Smooth muscle cell (in vitro differentiated cells): ENCODE data around the gene ZNF281. TPM values are rescaled to one million over a fixed set of nuclear protein-coding genes. Genes with fewer than 3 reads are reported as not detected.

ENCODE experiments used
- DNase-seq: peaks from one replicate; lab custom pipeline; 2025; ENCODE audit not compliant: unreplicated experiment; lab: John Stamatoyannopoulos, UW
- H2AFZ ChIP-seq: fragments of 200-600 bp; sonication (generic); 2 replicates; pipeline ENCODE4 v1.6.0; 2016; ENCODE audit warnings: antibody characterized with exemption, low read depth, mild to moderate bottlenecking
- H3F3A ChIP-seq: fragments of 200-600 bp; sonication (generic); 2 replicates; pipeline ENCODE4 v1.6.0; 2017; ENCODE audit warnings: antibody characterized with exemption, low read depth
- H3K27ac ChIP-seq: fragments of 200-600 bp; sonication (generic); 2 replicates; pipeline ENCODE4 v1.5.1; 2016; ENCODE audit warnings: low read depth, mild to moderate bottlenecking
- H3K27me3 ChIP-seq: fragments of 200-600 bp; sonication (generic); 2 replicates; pipeline ENCODE4 v1.6.1; 2016; ENCODE audit warnings: low read depth, mild to moderate bottlenecking
- H3K36me3 ChIP-seq: fragments of 200-600 bp; sonication (generic); 2 replicates; pipeline ENCODE4 v1.5.1; 2016; ENCODE audit warnings: low read depth
- H3K4me1 ChIP-seq: fragments of 200-600 bp; sonication (generic); 2 replicates; pipeline ENCODE4 v1.5.1; 2016; ENCODE audit warnings: low read depth
- H3K4me2 ChIP-seq: fragments of 200-600 bp; sonication (generic); 2 replicates; pipeline ENCODE4 v1.6.0; 2016; ENCODE audit warnings: mild to moderate bottlenecking
- H3K4me3 ChIP-seq: fragments of 200-600 bp; sonication (generic); 2 replicates; pipeline ENCODE4 v1.5.1; 2016; ENCODE audit warnings: mild to moderate bottlenecking
- H3K79me2 ChIP-seq: fragments of 200-600 bp; sonication (generic); 2 replicates; pipeline ENCODE4 v1.6.0; 2016; ENCODE audit warnings: low read depth, mild to moderate bottlenecking
- H3K9ac ChIP-seq: fragments of 200-600 bp; sonication (generic); 2 replicates; pipeline ENCODE4 v1.6.0; 2016; ENCODE audit warnings: low read depth
- H3K9me3 ChIP-seq: fragments of 200-600 bp; sonication (generic); replicated peaks from 2 replicates; pipeline ENCODE4 v1.5.1; 2016; ENCODE audit warnings: low read depth
- H4K20me1 ChIP-seq: fragments of 200-600 bp; sonication (generic); 2 replicates; pipeline ENCODE4 v1.6.0; 2016; ENCODE audit warnings: low read depth
- CTCF ChIP-seq: fragments of 200-600 bp; sonication (generic); IDR thresholded peaks from 2 replicates; pipeline ENCODE4 v1.5.1; 2017; ENCODE audit warnings: borderline replicate concordance, mild to moderate bottlenecking, antibody characterized with exemption; ENCODE audit not compliant: insufficient read depth, poor library complexity, severe bottlenecking
- WGBS: methylation state at CpG from one replicate; pipeline ENCODE4 v1.1.7; 2016; ENCODE audit warnings: low lambda C conversion rate; 5-methylcytosine and 5-hydroxymethylcytosine counted together
- polyA plus RNA-seq: library from polyadenylated mRNA; unstranded; fragments of >200 nt; fragmentation: Nextera tagmentation; extraction: Ambion mirVana; gene quantifications from 2 replicates; pipeline ENCODE4 v1.2.1, GENCODE V29; 2016
- total RNA-seq: library from RNA; depleted of rRNA; stranded (reverse); fragments of >200 nt; gene quantifications from 2 replicates; pipeline ENCODE4 v1.2.3, GENCODE V29; 2014

The ZNF281 gene
- total RNA-seq (59.4 and 64.4 TPM in 2 replicates), polyA plus RNA-seq (34.4 and 35.0 TPM in 2 replicates)

- H3K9ac ChIP-seq: peak within 1 kb of the TSS; percentile 97
- peak within 1 kb of the TSS; percentile 96 for H3K4me2 ChIP-seq
- peaks cover 7% of the 10 kb centered on the region for H3F3A ChIP-seq
- H3K9me3 ChIP-seq: no peaks in the 10 kb centered on the region
- peak within 1 kb of the TSS; percentile 87 for H3K27ac ChIP-seq
- TF ChIP-seq CTCF: no peak
- peaks cover 39% of the 10 kb centered on the region for H4K20me1 ChIP-seq
- H3K4me3 ChIP-seq: peak within 1 kb of the TSS; percentile 82
- DNase-seq: peak; percentile 80
- H3K4me1 ChIP-seq: peaks cover 56% of the 10 kb centered on the region
- H3K27me3 ChIP-seq: no peaks in the 10 kb centered on the region
- peaks cover 48% of the 10 kb centered on the region for H3K79me2 ChIP-seq
- peak within 1 kb of the TSS; percentile 81 for H2AFZ ChIP-seq
- no peaks in the 10 kb centered on the region for H3K36me3 ChIP-seq
- 2% methylated on average over 36 of the region's 54 CpGs for WGBS
Measured at GRCh38 chr1:200409761-200410565, at the start of gene ZNF281. ZNF281 (minus strand) TSS chr1:200410036; CDS start chr1:200409705, 331 bp downstream.

- Histone ChIP-seq H3K27ac (no peak overlapping the region), H3K4me1 (no peaks in the 10 kb centered on the region), H2AFZ (no peak overlapping the region), H3K79me2 (no peaks in the 10 kb centered on the region), H3F3A (no peaks in the 10 kb centered on the region), H3K4me3 (no peak overlapping the region), H3K9ac (no peak overlapping the region), H3K36me3 (no peaks in the 10 kb centered on the region), H3K9me3 (no peaks in the 10 kb centered on the region), H3K27me3 (no peaks in the 10 kb centered on the region), H4K20me1 (no peaks in the 10 kb centered on the region), H3K4me2 (no peak overlapping the region)
- DNase-seq: no peak
- WGBS: 97% methylated on average over 14 of the region's 14 CpGs
- no peak for TF ChIP-seq CTCF
Measured at GRCh38 chr1:200458780-200459179, 48.9 kb upstream of the ZNF281 start.

- H3K9me3 ChIP-seq: no peaks in the 10 kb centered on the region
- no peaks in the 10 kb centered on the region for H3K27me3 ChIP-seq
- no peak overlapping the region for H3K4me2 ChIP-seq
- no peak overlapping the region for H3K4me3 ChIP-seq
- TF ChIP-seq CTCF: no peak
- no peaks in the 10 kb centered on the region for H3K79me2 ChIP-seq
- WGBS: 82% methylated on average over 6 of the region's 6 CpGs
- H2AFZ ChIP-seq: no peak overlapping the region
- H3K27ac ChIP-seq: no peak overlapping the region
- no peaks in the 10 kb centered on the region for H3K36me3 ChIP-seq
- no peak overlapping the region for H3K9ac ChIP-seq
- no peaks in the 10 kb centered on the region for H3F3A ChIP-seq
- DNase-seq: no peak
- H3K4me1 ChIP-seq: peaks cover 5% of the 10 kb centered on the region
- H4K20me1 ChIP-seq: no peaks in the 10 kb centered on the region
Measured at GRCh38 chr1:200457810-200458209, 48.0 kb upstream of the ZNF281 start.
